ENCODE measurements around the gene FYTTD1. TPM values are rescaled to one million over a fixed set of nuclear protein-coding genes. Genes with fewer than 3 reads are reported as not detected.
A peak's percentile ranks its signal among the peaks of the same experiment; 100 is the strongest.

FYTTD1 gene
- total RNA-seq, 1 donor from 2014 or later, result 66.3 TPM

DNA sequence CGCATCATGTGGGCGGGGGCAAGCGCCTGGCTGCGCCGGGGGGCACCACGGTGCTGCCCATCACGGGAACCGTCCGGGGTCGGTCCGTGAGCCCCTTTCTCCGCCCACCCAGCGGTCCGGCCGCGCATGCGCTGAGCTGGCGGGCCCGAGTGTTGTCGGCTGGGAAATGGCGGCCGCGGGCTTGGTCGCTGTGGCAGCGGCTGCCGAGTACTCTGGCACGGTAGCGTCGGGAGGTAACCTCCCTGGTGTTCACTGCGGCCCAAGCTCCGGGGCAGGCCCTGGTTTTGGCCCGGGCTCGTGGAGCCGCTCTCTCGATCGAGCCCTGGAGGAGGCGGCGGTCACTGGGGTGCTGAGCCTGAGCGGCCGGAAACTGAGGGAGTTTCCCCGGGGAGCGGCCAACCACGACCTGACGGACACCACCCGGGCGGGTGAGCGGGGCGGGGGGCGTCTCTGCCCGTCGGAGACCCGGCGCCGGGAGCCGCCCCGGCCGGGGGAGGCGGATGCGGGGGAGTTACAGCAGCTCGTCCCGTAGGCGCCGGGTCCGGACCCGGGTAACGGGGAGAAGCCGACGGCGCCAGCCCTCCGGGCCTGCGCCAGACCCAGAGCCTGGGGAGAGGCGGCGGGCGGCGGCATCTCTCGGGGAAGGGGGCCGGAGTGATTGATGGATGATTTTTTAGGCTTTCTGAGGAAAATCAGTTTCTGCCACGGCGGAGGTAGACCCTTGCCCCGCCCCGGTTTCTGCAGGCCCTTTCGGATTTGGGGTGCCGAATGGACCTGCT lies 41.6 kb downstream of the FYTTD1 start, which contains the start of gene LRCH3:
Gene LRCH3 (plus strand): TSS at position 142 of the 779 bp plus-strand sequence. CDS start 25 bp downstream, at position 167.
- DNase-seq (ENCODE audit: low spot score), result peak; percentile 94

DNA sequence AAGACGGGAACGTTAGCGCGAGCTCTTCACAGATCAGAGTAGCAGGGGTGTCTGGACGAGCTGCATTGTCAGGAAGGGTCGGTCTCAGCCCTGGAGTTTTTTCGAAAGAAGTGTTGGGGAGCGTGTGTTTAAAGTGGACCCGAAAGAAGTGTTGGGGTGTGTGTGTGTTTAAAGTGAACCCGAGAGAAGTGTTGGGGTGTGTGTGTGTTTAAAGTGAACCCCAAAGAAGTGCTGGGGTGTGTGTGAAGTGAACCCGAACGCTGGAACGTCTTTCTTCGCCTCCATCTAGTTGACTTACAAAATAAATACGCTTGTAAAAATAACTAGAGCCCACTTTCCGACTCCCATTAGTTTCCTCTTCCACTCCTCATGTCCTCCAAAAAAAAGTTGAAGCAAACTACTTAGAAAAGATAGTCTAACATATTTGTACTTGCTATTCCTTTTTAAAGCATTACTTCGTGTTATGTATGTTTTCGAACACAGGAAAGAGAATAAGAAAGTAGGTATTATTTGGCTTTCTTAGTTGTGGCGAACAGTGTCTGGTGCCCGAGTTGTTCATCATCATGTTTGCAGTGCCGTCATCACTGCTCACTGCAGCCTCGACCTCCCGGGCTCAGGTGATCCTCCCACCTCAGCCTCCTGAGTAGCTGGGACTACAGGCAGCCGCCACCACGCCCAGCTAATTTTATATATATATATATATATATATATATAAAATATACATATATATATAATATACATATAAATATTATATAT lies 42.4 kb downstream of the FYTTD1 start:
- DNase-seq (ENCODE audit: low spot score), result no peak

GRCh38 chr3:197793247-197793646 lies 43.6 kb downstream of the FYTTD1 start:
- DNase-seq (ENCODE audit: low spot score), result no peak

GRCh38 chr3:197794115-197794514 lies 44.4 kb downstream of the FYTTD1 start:
- DNase-seq (ENCODE audit: low spot score), result no peak

GRCh38 chr3:197795200-197795599 lies 45.5 kb downstream of the FYTTD1 start:
- no peak for DNase-seq (ENCODE audit: low spot score)

GRCh38 chr3:197796087-197796486 lies 46.4 kb downstream of the FYTTD1 start:
- no peak for DNase-seq (ENCODE audit: low spot score)

GRCh38 chr3:197798863-197799262 lies 49.2 kb downstream of the FYTTD1 start:
- no peak for DNase-seq (ENCODE audit: low spot score)

DNA sequence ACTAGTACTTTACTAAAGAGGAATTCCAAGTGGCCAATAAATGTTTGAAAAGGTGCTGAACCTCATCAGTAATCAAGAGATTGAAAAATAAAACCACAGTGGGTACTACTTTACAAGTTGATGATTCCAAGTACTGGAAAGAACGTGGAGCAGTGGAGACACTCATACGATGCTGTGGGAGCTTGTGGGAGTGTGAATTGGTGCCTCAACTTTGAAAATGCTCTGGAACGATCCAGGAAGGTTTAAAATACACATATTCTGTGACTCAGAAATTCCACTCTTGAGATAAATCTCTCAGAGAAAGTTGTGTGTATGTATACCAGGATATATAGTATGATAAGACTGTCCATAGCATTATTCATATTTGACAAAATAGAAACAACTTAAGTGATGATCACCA lies 50.7 kb downstream of the FYTTD1 start:
- no peak for DNase-seq (ENCODE audit: low spot score)

DNA sequence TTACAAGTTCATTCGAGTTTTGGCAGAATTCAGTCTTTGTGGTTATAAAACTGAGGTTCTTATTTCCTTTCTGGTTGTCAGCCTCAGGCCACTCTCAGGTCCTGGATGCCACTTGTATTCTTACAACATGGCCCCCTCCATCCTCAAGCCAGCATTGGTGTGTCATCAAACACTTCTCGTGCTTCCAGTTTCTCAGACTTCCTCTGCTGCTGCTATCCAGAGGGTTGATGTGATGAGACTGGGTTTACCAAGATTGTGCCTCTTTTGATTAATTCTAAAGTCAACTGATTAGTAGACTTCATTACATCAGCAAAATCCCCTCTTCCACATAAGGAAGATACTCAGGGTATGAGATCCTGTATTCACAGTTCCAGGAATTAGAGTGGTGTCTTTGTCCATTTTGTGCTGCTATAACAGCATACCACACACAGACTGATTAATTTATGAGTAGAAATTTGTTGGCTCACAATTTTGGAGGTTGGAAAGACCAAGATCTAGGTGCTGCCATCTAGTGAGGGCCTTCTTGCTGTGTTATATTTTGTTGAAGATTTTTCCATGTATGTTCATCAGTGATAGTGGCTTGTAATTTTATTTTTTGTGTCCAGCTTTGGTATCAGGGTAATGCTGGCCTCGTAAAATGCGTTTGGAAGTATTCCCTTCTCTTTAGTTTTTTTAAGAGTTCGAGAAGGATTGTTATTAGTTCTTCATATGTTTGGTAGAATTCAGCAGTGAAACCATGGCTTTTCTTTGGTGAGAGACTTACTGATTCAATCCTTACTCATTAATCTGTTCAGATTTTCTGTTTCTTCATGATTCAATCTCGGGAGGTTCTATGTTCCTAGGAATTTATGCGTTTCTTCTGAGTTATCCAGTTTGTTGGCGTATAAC lies 52.5 kb downstream of the FYTTD1 start:
- DNase-seq (ENCODE audit: low spot score), result no peak

- DNase-seq (ENCODE audit: low spot score), result no peak
Observed at GRCh38 chr3:197802779-197803459, 53.2 kb downstream of the FYTTD1 start.

- DNase-seq (ENCODE audit: low spot score), result no peak
Observed at GRCh38 chr3:197804511-197804910, 54.8 kb downstream of the FYTTD1 start.

GRCh38 chr3:197807969-197808587 lies 58.4 kb downstream of the FYTTD1 start:
- no peak for DNase-seq (ENCODE audit: low spot score)

DNA sequence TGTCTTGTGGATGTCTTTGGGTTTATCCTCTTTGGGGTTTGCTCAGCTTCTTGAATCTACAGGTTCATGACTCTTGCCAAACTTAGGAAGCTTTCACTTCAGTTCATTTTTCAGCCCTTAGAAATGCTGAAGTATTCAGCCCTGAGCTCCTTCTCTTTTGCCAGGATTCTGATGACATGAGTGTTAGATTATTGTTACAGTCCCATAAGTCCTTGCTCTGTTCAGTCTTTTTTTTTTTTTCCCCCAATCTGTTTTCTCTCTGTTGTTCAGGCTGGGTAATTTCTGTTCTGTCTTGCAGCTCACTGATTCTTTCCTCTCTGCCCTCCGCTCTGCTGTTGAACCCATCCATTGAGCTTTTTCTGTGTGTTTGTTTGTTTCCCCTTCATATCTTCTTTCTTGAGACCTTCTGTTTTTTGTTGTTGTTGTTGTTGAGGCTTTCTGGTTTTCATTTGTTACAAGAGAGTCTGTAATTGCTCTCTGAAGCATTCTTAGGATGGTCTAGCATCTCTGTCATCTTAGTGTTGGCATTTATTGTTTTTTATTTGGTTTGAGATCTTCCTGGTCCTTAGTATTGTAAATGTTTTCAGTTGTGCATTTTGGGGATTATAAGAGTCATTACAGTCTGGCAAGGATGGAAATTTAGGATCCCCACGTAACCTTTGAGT lies 59.8 kb downstream of the FYTTD1 start:
- DNase-seq (ENCODE audit: low spot score), result no peak

- DNase-seq (ENCODE audit: low spot score), result no peak
Observed at GRCh38 chr3:197810901-197811300, 61.2 kb downstream of the FYTTD1 start.

- DNase-seq (ENCODE audit: low spot score), result no peak
Observed at GRCh38 chr3:197811343-197811742, 61.7 kb downstream of the FYTTD1 start.

GRCh38 chr3:197814372-197814771 lies 64.7 kb downstream of the FYTTD1 start:
- no peak for DNase-seq (ENCODE audit: low spot score)

GRCh38 chr3:197820550-197821335 lies 71.1 kb downstream of the FYTTD1 start:
- DNase-seq (ENCODE audit: low spot score), result no peak

- DNase-seq (ENCODE audit: low spot score), result no peak
Observed at GRCh38 chr3:197829397-197830045, 79.8 kb downstream of the FYTTD1 start.
